HG03025 (cell line): ENCODE measurements around the gene FBXO33.
"Not testable (repeated sequence)": the region's sequence is repeated elsewhere in the genome, so short reads cannot be mapped to it uniquely, and the experiment has no call there.

Experiments
- ATAC-seq: cut with Tn5 transposase; IDR thresholded peaks from one replicate; pipeline ENCODE4 v1.9.1; 2021; ENCODE audit warnings: mild to moderate bottlenecking, moderate library complexity; ENCODE audit not compliant: unreplicated experiment, low FRiP score

FBXO33 gene

DNA sequence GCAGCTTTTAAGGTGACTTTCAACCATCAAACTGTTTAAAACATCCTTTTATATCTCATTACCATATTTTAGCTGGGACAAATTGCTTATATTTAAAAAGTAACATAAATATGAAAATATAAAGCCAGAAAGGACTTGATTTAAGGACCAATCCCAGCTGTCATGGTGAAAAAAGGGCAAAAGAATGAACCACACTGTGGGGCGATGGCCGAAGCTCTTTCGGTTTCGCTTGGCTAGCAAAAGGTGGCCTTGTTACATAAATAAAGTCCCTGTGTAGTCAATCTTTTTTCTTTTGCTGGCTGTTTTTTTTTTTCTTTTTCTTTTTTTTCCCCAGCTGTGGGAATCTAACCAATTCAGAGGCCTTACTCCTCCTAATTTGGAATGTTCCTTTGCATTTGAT, 50.9 kb downstream of the FBXO33 start:
- no peak for ATAC-seq

DNA sequence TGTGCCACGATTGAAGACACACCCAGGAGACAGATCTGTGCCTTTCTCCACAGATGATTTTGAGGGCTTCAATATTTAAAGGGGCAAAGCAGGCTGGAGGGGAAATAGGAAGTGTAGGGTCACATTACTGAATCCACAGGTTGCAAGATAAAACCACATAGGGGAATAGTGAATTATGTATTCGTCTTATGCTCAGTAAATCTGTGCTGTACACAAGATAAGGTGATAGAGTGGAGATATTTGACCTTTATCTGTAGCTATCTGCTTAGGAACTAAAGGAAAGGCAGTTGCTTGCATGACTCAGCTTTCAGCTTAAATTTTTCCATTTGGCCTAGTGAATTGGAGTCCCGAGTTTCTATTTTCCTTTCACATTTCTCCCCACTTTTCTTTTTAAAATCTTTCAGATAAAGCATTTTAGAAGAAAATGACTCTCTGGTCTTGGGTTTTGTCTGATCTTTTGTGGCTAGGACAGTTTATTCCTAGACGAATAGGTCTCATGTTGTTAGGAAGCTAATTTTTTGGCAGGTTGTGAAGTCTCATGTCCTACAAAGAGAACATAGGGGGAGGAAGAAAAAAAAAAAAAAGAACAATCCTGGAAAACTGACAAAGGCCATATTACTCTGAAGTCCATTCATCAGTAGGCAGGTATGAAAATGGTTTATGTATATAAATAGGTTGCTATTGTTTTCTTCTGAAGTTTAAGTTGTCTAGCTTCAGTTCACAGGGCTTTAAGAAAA, 55.4 kb downstream of the FBXO33 start:
- ATAC-seq: no peak

DNA sequence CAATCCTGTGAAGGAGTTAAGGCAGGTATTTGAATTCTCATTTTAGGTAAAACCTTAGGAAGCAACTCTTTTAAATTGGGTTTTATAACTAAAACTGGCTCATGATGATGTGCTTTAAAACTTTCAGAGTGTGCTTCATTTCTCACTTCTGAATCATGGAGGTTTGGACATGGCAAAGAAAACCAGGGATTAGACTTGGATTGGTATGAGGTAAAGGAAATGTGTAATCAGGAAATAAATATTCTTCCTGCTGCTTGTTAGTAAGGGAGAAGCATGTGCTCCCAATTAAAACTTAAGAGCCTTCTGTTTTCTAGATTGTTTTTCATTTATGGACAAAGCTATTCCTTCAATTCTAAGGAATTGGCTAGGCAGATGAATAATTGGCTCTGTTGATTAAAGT, 57.4 kb downstream of the FBXO33 start:
- ATAC-seq: no peak

DNA sequence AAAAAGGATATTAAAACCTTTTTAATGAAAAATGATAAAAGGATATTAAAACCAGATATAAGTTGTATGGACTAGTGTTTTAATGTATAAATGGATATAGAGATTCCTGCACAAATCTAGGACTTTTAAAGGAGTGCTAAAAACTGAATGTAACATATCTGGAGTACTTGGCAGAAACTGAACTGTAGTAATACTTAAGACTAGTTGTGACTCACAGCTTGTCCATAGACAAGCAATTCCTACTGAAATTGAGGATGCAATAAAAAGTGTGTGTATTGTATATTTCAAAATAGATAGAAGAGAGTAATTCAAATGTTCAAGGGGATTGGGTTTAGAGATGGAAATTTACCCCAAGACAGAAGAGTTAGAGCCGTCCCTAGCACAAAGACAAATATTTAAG, 59.6 kb downstream of the FBXO33 start:
- no peak for ATAC-seq

DNA sequence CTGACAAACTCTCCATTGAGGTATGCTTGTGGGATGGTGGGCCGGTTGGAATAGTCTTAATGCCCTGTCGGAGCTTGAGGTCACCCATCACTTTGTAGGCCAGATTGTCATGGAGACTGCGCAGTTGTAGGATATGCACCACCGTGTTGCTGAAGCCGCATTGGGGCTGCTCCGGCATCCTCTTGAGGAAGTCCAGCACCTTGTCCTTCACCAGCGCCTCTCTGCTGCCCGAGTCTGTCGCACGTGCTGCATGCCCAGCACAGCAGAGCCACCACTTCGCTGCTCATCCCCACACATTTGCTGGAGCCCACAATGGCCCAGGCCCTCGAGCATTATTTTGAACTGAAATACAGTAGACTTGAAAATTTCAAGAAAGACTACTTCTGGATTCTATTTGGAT, 61.8 kb downstream of the FBXO33 start:
- no peak for ATAC-seq

DNA sequence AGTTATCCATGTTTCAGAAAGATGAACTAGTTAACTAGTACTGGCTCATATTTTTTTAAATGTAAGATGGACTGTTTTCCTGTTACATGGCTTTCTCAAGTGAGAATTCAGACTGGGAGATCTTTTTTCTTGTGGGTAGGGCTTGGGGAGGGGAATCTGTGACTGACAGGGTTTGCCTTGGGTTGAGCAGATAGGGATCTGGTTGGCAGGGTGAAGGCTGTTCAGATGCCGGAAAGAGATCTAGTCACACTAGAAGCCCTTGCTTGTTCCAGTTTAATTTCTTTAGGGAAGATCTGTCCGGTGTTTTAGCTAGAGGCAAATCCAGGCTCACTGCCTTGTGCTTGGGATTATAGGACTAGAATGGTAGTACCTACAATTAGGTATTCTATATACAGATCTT, 63.2 kb downstream of the FBXO33 start:
- ATAC-seq: no peak

DNA sequence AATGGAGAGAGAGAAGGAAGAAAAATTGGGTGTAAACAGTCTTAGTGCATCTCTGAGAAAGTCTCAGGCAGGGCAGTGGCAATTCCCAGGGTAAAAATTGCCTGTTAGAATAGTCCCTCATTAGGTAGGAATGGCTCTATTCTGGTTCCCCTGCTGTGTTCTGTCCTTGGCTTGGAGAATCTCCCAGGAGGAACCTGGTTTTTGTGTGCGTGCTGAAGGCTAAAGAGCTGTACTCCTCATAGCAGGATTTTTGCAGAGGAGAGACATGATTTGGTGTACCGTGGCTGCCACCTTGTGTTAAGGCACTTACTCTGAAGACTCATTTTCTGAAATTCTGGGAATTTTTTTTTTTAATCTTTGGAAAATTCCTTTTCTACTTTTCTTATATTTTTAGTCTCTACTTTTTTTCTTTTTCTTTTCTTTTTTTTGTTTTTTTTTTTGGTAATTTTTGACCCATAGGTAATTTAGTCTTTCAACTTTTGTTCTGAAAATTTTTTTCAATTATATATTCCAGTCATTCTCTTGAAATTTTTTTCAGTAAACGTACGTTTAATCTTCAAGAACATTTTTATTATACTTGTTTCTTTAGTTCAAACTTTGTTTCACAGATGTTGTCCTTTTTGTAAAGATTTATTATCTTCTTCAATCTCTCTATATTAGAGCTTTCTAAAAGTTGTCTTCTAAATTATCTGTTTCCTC, 63.8 kb downstream of the FBXO33 start:
- no peak for ATAC-seq

DNA sequence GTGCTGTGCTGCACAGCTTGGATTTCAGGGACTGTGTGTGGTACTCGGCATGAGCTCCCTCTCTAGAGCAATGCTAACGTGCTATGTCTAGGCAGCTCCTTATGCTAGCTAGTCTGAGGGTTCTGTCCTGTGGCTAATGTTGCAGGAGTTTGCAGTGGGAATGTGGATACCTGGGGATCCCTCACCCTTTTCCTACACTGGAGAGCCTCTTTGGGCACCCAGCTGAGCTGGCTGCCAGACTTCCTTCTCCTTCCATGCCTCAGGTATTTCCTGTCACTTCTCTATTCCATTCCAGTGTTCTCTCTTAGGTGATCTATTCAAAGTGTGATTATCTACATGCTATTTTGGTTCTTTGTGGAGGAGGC, 64.9 kb downstream of the FBXO33 start:
- ATAC-seq: no peak

DNA sequence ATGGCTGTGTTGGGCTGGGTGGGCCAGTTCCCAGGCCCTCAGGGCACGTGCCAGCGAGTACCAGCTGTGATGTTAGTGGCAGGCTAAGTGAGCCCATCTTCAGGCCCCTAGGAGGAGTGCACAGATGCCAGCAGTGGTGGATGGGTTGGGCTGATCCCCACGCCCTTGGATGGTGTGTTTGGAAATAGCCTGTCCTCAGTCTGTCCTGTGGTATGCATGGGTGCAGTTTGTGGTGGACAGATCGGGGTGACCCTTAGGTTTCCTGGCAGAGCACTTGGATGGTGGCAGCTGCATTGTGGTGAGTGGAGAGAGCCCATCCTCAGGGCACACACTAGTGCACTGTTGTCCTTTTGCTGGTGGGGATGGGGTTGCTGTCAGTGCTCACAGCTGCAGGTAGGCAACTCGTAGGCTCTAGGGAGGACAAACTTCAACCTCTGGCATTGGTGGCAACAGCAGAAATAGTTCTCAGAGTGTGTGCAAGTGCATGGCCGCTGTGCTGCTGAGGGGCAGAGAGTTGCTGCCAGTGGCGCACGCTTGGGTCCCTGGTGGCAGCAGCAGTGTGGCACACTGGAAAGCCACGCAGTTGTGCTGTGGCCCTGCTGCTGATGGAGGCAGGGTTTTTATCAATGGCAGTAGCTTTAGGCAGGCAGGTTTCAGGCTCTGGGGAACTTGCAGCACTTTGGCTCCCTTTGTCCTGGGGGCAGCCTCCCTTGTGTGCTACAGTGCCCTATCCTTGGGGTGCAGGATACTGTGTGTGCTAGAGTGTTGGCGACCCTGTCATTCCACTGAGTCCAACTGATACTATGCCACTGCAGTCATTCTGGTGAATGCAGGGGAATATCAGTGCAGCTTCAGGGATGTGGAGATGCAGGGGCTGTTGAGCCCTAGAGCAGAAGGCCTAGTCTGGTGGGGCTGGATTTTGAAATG, 65.5 kb downstream of the FBXO33 start:
- ATAC-seq: no peak

DNA sequence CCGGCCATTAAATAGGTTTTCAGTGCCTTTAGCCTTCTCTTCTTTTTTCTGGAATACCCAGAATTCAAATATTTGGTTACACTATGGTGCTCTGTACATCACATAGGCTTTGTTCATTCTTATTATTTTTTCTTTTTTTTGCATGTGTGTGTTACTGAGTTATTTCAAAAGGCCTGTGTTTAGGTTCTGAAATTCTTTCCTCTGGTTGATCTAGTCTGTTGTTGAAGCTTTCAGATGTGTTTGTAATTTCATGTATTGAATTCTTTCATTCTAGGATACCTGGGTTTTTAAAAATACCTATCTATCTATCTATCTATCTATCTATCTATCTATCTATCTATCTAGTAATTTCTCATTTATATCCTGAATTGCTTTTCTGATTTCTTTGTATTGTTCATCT, 66.9 kb downstream of the FBXO33 start:
- ATAC-seq: no peak

DNA sequence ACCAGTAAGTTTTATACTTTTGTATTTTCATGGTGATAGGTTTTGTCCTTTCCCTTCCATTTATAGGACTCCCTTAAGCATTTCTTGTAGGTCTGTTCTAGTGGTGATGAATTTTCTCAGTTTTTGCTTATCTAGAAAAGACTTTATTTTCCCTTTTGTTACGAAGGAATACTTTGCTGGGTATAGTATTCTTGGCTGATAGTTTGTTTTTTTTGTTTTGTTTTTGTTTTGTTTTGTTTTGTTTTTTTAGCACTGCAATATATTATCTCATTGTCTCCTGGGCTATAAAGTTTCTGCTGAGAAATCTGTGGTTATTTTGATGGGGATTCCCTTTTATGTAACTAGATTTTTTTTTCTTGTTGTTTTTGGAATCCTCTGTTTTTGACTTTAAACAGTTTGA, 67.7 kb downstream of the FBXO33 start:
- no peak for ATAC-seq

DNA sequence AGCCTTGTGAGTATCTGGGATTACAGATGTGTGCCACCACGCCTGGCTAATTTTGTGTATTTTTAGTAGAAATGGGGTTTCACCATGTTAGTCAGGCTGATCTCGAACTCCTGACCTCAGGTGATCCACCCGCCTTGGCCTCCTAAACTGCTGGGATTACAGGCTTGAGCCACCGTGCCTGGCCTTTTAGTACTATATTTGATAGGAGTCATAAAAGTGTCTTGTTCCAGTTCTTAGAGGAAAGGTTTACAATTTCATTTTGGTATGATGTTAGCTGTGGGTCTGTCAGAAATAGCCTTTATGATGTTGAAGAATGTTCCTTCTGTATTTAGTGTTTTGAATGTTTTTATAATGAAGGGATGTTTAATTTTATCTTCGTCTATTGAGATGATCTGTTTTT, 70.7 kb downstream of the FBXO33 start:
- ATAC-seq: not testable (repeated sequence)

DNA sequence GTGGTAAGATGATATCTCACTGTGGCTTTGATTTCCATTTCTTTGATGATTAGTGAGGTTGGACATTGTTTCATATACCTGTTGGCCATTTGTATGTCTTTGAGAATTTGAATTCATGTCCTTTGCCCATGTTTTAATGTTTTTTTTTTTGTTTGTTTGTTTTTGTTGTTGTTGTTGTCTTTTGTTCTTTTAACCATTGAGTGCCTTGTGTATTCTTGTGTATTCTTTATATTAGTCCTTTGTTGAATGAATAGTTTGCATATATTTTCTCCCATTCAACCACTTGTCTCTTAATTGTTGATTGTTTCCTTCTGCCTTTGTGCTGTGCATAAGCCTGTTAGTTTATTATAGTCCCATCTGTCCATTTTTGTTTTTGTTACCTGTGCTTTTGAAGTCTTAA, 71.9 kb downstream of the FBXO33 start:
- no peak for ATAC-seq

DNA sequence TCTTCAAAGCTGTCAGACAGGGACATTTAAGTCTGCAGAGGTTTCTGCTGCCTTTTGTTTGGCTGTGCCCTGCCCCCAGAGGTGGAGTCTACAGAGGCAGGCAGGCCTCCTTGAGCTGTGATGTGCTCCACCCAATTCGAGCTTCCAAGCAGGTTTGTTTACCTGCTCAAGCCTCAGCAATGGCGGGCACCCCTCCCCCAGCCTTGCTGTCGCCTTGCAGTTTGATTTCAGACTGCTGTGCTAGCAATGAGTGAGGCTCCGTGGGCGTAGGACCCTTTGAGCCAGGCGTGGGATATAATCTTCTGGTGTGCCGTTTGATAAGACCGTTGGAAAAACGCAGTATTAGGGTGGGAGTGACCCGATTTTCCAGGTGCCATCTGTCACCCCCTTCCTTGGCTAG, 73.2 kb downstream of the FBXO33 start:
- ATAC-seq: not testable (repeated sequence)

DNA sequence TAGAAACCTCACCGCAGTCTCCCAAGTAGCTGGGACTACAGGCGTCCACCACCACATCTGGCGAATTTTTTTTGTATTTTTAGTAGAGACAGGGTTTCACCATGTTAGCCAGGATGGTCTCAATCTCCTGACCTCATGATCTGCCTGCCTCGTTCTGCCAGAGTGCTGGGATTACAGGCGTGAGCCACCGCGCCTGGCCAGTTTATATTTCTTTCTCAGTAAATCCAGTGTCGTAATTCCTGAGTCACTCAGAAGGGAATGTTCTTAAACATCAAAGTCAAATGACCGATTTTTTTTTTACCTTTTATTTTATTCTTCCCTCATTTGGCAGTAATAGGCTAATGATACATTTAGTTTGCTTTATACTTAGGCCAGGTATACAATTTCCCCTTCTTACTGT, 80.5 kb downstream of the FBXO33 start:
- no peak for ATAC-seq

DNA sequence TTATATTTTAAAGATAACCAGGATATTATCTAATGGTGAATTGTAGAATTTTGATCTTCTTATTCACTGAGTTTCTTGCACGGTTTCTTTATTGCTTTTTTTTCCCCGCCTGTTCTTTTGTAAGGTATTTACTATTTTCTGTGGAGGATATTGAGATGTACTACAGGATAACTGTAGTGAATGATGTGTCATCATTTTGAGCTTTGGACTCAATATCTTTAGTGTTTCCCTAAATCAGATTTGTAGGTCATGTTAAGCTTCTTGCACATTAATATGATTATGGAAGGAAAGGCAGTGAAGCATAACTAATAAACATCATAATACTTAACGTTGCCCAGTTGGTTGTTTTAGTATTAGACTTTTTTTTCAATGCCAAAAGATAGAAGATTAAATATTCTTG, 81.4 kb downstream of the FBXO33 start:
- ATAC-seq: no peak
